22Rv1 (cell line): Measurements from ENCODE around the gene IMPA2.

Experiments
- H3K27ac ChIP-seq: fragments of 450-650 bp; 2 replicates; pipeline ENCODE4 v1.5.1; 2017
- CTCF ChIP-seq: fragments of 450-650 bp; IDR thresholded peaks from 2 replicates; pipeline ENCODE4 v1.5.1; 2017; ENCODE audit warnings: mild to moderate bottlenecking
- ZFX ChIP-seq: fragments of 450-650 bp; IDR thresholded peaks from 2 replicates; pipeline ENCODE4 v1.6.1; 2017; ENCODE audit warnings: antibody characterized with exemption, borderline replicate concordance

Gene IMPA2

GRCh38 chr18:12017081-12017480 is 35.8 kb downstream of the IMPA2 start:
- TF ChIP-seq ZFX, result no peak
- TF ChIP-seq CTCF, result no peak
- H3K27ac ChIP-seq, result no peak overlapping the region

DNA sequence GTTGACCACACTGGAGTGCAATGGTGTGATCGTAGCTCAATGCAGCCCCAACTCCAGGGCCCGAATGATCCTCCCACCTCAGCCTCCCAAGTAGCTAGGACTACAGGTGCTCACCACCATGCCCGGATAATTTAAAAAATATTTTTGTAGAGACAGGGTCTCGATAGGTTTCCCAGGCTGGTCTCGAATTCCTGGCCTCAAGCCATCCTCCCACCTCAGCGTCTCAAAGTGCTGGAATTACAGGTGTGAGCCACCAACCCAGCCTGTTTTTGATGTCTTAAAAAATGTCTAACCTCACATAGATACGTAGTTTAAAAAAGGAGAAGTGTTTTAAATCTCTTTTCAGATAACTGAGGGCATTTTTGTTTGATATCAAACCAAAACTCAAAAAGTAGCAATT is 37.6 kb downstream of the IMPA2 start:
- TF ChIP-seq CTCF, result no peak
- no peak for TF ChIP-seq ZFX

GRCh38 chr18:12021077-12021476 is 39.8 kb downstream of the IMPA2 start:
- H3K27ac ChIP-seq, result no peak overlapping the region
- TF ChIP-seq ZFX (no peak), CTCF (no peak)

More for the DNA sequence above, 37.6 kb downstream of the IMPA2 start:
- H3K27ac ChIP-seq, result no peak overlapping the region

DNA sequence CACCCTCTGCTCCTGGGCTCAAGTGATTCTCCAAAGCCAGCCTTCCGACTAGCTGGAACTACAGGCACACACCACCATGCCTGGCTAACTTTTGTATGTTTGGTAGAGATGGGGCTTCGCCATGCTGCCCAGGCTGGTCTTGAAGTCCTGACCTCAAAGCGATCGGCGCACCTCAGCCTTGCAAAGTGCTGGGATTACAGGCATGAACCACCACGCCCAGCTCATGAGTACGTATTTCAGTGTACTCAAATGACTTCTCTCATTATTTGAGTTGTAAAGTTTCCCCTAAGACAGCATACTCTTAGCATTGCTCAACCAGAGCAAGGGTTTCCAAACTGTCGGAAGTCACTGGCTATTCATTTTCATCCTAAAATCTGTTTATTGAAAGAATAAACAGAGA is 40.3 kb downstream of the IMPA2 start:
- no peak overlapping the region for H3K27ac ChIP-seq

GRCh38 chr18:12023375-12023774 is 42.1 kb downstream of the IMPA2 start:
- H3K27ac ChIP-seq, result no peak overlapping the region
- TF ChIP-seq ZFX, result no peak
- no peak for TF ChIP-seq CTCF

More for the DNA sequence above, 40.3 kb downstream of the IMPA2 start:
- TF ChIP-seq ZFX, result no peak

DNA sequence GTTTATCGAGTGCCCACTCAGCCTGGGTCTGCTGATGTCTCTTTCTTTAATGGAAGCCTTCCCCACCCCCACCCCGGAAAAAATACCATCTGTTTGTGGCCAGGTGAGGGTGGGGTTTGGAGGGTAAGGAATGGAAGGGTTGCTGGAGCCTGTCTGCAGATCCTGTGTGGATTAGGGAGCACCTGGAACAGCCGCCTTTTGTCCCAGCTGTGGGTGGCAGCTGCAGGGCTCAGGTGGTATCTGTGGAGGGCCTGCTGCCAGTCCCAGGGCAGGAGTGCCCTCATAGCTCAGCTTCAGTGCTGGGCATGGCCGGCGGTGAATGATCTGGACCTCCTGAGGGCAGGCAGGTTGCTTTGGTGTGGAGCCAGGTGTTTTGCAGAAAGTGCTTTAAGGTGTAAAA is 45.3 kb downstream of the IMPA2 start:
- TF ChIP-seq CTCF (no peak), ZFX (no peak)

GRCh38 chr18:12027046-12027445 is 45.7 kb downstream of the IMPA2 start:
- H3K27ac ChIP-seq, result no peak overlapping the region
- TF ChIP-seq CTCF, result no peak
- TF ChIP-seq ZFX, result no peak

More for the DNA sequence above, 45.3 kb downstream of the IMPA2 start:
- no peak overlapping the region for H3K27ac ChIP-seq

DNA sequence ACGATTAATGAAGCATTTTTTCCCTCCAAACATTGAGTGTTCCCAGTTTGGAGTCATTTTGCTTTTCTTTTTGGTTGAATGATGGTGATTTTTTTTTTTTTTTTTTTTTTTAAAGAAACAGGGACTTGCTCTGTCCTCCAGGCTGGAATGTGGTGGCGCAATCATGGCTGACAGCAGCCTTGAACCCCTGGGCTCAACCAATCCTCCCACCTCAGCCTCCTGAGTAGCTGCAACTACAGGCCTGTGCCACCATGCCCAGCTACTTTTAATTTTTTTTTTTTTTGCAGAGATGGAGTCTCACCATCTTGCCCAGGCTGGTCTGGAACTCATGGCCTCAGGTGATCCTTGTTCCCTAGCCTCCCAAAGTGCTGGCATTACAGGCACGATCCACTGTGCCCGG is 46.2 kb downstream of the IMPA2 start:
- TF ChIP-seq CTCF (no peak), ZFX (no peak)

More for the DNA sequence above, 46.2 kb downstream of the IMPA2 start:
- no peak overlapping the region for H3K27ac ChIP-seq
